GM12891 (cell line): ENCODE measurements around the gene VPS4B.

Source experiments
- POLR2A ChIP-seq: IDR thresholded peaks from 2 replicates; pipeline ENCODE4 v1.6.1; 2011; ENCODE audit warnings: low read depth, low read length, control low read depth
- POLR2AphosphoS5 ChIP-seq: IDR thresholded peaks from 2 replicates; pipeline ENCODE4 v1.6.1; 2011; ENCODE audit warnings: low read depth, low read length, control low read depth

- no peak for TF ChIP-seq POLR2A
- TF ChIP-seq POLR2AphosphoS5, result no peak
Observed at GRCh38 chr18:63405986-63406385, 16.3 kb downstream of the VPS4B start.
